Right forelimb (tissue), 1 donor: ENCODE results near the gene AARS2.

Source experiments
- DNase-seq: peaks from one replicate; pipeline ENCODE4 v3.0.0-alpha.2; 2018

Gene AARS2

DNA sequence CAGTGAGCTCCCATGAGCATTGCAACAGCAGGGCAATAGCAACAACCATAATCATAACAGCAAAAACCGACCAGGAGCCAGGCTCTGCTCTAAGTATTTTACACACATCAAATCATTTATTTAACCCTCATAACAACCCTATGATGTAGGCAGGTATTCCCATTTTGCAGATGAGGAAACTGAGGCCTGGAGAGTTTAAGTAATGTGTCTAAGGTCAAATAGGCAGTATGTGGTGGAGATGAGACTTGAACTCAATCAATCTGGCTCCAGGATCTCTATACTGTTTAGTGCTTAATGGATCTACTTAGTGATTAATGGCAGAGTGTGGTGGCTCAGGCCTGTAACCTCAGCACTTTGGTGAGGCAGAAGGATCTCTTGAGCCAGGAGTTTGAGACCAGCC is 39.5 kb downstream of the AARS2 start:
- no peak for DNase-seq

DNA sequence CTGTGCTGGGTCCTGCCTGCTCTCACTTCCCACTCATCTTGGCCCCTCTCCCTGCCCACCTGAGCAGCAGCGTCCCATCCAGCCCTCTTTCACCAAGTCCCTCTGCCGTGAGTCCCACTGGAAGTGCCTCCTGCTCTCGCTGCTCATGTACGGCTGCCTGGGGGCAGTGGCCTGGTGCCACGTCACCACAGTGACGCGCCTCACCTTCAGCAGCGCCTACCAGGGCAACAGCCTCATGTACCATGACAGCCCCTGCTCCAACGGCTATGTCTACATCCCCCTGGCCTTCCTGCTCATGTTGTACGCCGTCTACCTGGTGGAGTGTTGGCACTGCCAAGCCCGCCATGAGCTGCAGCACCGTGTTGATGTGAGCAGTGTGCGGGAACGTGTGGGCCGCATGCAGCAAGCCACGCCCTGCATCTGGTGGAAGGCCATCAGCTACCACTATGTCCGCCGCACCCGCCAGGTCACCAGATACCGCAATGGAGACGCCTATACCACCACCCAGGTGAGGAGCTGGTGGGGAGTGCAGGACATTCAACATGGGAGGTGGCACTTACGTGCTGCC is 40.1 kb downstream of the AARS2 start:
- no peak for DNase-seq

DNA sequence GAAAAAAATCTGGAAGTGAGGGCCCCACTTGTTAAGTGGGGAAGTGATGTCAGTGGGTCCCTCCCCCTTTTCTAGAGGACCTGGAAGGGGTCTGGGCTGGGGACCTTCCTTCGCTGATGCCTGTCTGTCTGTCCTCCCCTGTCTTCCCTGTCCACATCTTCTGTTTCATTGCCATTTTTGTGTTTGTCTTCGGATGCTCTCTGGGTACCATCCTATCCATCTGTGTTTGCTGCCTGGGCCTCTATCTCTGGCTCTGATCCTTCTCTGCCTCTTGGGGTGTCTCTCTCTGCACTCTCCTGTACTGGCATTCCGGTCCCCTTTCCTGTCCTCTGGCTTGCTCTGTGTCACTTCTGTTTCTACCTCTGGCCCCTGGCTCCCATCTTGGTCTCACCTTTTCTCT is 40.6 kb downstream of the AARS2 start:
- no peak for DNase-seq

DNA sequence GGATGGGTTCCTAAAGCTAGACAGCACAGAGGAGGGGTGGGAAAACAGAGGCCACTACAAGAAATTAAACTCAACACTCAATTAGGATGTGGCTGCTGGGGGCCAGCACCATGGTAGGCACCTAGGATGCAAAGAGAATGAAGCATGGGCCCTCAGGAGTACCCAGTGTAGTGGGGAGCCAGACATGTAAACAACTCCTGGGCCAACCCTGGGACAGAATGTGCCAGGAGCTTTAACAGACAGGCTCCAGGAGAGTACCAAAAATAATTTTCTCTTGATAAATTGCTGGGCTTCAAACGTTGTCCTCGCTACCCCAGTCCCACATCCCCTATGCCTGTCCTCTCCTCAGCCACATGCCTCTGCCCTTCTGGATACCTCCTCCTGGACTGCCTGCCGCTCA is 41.2 kb downstream of the AARS2 start:
- DNase-seq, result no peak

DNA sequence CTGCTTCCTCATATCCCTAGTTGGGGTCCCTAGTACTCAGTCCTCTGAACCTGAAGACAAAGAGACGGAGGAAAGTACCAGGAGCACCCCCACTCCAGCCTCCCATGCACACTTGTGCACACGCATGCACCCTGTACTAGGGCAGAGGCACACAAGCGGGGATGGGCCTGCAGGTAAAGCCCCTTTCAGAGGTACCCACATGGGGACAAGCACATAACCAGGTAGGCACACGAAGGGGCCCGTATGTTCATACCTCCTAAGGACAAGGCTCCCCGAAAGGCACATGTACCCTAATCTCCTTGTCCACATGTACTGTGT is 41.8 kb downstream of the AARS2 start:
- no peak for DNase-seq

DNA sequence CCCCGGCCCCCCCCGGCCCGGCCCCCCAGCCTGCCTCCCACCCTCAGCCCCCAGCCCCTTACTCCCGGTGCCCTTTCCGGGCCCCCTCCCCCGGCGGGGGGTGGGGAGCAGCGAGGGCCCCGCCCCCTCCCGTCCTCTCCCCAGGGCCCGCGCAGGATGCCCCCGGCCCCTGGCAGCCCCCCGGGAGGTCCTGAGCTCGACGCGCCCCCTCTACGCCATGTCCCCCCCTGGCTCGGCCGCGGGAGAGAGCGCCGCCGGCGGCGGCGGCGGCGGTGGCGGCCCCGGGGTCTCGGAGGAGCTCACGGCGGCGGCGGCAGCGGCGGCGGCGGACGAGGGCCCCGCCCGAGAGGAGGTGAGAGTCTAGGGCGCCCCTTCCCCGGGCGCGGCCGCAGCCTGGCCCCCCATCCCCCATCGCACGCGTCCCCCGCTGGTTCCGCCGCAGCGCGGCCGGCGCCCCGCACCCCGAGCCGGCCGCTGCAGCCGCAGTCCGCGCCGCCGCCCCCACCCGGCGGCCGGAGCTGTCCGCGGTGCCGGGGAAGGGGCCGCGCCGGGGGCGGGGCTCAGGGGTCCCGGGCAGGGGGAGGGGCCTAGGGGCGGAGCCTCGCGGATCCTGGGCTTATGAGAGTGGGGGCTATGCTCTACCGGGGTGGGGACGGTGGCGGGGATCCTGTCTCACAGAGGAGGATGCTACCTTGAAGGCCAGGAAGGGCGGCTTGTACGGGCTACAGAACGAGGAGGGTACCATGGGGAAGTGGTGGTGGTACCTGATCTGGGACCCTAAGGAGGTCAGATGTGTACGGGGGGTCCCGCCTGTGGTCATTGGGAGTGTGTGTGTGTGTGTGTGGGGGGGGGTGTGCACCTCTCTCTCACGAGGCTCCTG is 42.4 kb downstream of the AARS2 start:
- no peak for DNase-seq

DNA sequence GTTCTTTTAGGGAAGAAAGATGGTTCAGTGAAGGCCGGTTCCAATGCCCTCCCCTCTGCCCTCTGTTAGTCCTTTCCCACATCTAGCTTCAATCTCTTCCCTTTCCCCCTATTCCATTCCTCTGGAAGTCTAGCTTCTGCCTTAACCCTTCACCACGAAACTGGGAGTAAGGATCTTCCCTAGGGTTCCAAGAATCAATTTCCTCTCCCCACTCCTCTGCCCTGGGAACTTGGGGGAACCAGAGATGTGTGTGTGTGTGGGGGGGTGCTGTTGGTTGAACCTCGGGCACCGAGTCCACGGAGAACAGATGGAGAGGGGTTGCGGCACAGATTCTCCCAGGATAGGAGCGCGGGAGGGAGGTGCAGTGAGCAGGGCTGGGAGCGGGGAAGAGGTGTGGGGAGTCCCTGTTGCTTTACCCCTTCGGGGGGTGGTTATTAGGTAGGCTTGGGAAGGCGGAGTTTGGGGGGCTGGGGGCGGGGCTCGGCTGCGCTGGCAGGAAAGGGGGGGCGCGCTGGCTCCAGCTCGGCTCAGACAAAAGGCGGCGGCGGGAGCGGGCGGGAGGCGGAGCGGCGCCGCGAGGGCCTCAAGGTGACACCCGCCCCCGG is 43.1 kb downstream of the AARS2 start, which contains the start of gene TMEM151B:
Gene TMEM151B (plus strand): TSS at position 530 of the 605 bp plus-strand sequence. CDS start 293 bp downstream, outside the sequence.
- no peak for DNase-seq

DNA sequence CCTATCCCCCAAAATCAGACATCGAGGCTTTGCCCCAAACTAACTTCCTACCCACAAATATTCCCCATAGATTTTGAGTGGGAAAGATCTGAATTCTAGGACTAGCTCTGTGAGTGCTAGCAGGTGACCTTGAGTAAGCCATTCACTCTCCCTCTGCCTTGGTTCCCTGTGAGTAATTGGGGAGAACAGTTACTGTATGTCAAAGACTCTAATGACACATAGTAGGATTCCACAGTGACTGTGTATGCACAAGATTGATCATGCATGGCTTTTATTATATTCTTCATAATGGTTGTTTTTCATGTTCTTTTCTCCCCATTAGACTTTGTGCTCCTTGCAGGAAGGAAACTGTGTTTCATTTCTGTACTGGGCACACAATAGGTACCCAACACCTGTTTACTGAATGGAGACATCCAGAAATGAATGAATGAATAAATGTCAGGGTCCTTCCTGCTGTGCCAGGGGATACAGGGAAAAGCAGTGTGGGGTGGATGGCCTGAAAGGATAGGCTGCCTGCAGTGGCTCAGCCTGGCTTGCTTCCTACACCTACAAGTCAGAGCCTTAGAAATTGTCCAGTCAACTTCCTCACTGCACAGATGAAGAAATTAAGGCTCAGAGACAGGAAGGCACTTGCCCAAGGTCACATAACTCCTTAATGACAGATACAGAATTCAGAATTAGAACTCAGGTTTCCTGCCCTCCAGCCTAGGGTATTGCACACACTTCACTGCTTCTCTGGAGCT is 43.8 kb downstream of the AARS2 start:
- DNase-seq, result no peak

DNA sequence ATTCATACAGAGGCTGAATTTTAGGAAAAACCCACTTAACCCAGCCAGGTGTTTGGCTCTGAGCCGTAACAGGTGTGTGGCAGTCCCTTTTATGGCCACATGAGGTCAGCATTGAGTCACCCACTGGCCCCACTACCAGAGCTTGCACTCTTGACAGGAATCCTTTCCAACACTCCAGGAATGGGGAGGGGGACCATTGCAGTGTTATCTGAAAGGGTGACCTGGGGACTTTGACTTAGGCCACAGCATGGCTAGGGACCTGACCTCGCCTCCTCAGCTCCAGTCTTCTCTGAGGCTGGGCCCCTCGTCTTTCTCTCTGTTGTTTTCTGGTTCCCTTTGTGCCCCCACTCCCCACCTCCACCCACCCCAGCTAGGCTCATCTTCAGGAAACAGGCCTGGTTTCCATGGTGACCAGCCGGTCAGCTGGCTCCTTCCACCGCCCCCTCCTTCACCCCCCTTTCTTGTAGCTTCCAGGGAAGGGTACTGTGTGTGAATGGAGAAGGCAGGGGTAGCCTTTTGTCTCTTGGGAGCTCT is 45.0 kb downstream of the AARS2 start:
- DNase-seq, result peak; percentile 75

DNA sequence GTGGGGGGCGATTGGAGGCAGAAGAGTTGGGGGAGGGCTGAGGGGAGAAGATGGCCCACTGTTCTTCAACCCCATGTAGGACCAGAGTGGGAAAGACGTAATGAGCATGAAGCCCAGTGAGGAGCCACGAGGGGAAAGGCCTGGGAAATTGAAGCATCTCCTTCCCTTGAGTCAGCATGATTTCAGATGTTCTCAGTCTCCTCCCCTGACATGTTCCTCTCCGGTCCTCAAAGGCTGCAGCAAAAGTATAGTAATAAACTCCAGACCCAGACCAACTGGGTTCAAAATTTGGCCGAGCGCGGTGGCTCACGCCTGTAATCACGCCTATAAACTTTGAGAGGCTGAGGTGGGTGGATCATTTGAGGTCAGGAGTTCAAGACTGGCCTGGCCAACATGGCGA is 45.9 kb downstream of the AARS2 start:
- DNase-seq, result no peak

DNA sequence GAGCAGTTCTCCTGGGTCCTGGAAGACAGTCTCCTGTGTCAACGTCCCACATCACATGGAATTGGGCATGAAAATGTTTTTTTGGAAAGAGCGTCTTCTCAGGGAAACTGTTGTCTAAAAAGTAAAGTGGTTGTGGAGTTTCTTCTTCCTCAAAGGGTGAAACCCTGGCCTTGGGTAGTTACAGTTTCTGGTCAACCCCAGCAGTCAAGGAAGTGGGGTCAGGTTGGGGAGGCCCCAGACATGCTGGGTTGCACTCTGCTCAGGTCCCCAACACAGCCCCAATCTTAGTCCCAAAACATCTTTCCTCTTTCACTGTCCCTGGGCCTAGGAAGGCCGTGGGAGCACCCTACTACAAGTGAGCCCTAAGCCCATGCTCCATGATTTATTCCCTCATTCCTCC is 46.8 kb downstream of the AARS2 start:
- DNase-seq, result no peak

DNA sequence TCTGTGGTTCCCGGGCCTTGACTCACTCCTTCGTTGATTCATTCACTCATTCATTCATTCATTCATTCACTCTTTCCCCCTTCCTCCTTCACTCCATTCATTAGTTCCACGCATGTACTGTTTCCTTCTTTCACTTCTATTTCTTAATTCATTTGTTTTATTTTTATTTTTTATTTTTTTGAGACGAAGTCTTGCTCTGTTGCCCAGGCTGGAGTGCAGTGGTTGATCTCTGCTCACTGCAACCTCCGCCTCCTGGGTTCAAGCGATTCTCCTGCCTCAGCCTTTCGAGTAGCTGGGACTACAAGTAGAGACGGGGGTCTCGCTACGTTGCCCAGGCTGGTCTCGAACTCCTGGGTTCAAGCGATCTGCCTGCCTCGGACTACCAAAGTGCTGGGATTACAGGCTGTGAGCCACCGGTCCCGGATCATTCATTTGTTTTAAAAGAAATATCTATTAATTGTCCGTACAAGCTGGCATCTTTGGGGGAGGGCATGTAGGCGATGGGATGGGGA is 47.4 kb downstream of the AARS2 start:
- no peak for DNase-seq

DNA sequence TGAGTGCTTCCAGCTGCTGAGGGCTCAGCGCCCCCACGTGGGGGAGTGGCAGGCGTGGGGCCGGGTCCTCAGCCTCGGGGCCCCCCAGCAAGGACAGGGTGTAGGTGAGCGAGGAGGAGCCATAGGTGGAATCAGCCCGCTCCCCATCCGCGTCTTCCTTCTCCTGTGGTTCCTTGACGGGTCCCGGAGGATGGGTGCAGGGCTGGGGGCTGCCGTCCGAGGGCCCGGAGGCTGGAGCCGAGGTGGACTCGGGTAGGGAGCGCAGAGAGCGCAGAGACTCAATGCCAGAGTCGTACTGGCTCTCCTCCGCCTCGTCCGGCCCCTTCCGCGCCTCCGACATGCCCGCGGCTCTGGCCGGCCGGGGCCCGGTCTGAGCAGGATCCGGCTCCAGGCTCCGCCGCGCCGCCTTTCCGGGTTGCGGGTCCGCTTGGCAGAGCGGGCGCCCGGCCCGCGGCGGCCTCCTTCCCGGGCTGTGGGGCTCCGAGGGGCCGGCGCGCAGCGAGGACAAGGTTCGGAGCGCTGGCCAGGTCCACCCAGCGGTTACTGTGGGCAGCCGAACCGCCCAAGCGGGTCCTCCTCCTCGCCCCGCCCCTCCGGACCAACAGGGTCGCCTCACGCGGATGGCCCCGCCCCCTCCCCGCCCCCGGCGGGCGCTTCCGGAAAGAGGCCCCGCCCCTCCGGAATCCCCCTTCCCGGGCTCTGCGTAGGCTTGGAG is 48.0 kb downstream of the AARS2 start, which contains the start of gene NFKBIE:
Gene NFKBIE (minus strand): TSS at position 545 of the 715 bp plus-strand sequence. CDS start 205 bp downstream, at position 340.
- DNase-seq, result peak; percentile 96

DNA sequence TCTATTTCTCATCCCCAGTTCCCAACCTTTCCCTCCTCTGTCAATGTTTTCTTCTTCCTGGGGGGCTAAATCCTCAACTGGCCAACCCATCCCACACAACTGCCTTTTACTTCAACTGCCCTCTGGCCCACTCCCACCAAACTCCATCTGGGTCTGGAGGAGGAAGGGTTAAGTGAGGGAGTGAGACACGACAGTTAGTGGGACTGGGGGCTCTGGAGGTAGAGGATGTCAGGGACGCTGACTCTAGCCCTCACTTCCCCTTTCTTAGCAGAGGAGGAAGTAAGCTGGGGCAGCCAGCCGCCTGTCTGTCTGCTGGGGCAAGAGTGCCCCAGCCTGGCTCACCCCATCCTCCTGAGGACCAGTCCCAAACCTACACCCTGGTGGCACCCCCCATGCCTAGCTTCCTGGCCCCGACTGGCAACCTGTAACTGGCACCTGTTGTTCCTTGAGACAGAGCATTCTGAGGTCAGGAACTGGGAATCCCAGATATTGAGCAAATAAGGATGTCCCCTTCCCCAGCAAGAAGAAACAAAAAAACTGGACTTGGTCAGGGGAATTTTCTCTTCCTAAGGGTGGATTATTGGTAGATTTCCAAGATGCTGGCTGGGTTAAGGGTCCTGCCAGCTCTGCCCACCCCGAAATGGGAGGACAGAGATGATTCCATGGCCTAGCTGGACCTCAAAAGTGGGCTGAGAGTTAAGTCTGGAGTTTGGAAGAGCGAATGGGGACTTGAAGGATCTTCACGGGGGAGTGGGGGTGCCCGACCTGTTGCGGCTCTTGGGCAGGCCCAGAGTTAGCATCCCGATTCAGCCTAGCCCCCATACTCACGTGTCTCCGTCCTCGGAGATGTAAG is 48.8 kb downstream of the AARS2 start:
- DNase-seq, result no peak

DNA sequence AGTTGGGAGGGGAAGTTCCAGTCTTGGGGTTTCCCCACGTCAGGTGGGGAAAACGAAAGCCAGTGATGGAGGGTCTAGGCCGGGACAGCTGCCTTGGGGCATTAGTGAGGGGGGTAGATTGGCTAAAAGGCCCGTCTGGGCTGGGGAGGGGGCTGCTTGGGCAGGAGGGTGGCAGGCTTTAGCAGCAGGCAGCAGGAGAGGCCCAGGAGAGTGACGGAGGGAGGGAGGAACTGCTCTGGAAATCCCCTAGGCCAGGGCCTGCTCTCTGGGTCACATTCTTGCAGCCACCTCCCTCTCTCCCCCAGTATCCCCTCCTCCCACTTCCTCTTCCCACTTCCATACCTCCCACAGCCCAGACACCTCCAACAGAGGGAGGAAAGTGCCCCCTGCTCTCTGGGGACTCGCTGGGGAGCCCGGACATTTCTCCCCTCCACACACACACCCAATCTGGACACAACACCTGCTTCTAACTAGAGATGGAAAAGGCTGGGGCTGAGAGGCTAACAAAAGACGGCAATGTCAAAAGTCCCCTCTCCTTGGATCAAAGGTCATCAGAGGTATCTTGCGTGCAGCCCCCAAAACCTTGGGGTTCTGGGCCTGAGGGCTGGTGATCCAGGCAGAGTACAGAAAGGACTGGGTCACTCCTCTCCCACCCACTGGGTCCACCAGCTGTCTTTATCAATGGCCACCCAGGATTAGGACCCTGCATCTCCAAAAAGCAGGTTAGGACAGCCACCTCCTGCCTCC is 49.6 kb downstream of the AARS2 start:
- no peak for DNase-seq

DNA sequence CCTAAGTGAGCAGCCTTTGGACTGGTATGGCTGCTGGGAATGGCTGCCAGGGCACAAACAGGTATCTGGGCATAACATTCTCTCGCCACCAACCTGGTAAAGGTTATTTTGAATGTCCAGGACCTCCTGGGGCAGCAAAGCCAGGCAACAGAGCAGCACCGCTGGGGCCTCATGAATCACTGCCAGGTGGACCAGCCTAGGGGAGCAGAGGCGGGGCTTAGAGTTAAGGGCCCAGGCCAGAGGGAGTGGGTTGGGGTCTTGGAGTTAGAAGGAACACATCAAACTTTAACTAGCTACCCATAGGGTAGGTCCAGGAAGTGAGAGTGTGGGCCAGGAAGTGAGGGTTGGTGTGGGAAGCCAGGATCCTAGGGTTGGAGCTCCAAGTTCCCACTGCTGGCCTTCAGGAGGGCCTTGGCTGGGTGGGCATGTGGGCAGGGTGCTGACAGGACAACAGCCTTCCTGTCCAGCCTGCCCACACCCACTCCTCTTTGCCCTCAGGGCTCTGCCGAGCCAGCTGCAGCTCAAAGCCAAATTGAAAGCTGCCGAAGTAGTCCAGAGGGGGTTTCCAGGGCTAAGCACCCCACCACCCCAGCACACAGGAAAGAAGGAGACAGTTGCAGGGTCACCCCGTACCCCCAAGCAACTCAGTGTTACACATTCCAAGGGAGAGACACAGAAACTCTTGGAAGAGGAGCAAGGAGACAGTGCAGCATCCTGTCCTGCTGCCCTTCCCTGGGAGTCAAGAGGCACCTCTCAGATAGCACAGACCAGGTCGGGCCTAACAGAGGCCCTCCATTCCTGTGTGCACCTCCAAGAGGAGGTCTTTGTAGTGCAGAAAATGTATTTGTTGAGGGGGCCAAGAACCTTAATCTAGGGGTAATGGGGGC is 50.4 kb downstream of the AARS2 start:
- no peak for DNase-seq

DNA sequence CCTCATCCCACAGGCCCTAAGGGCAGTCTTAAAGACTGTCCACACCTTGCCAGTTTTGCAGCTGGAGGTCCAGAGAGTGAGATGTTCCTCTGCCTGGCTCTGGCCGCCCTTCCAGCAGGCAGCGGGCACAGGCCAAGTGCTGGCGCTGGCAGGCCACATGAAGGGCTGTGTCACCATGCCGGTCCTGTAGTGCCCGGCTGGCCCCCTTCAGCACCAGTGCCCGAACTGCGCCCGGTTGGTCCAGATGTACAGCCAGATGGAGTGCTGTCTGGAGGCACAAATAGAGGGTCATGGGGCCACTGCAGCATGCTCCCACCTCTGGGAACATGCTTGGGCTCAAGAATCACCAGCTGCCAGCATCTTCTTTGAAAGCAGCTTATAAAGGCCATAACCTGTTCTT is 51.6 kb downstream of the AARS2 start:
- no peak for DNase-seq

DNA sequence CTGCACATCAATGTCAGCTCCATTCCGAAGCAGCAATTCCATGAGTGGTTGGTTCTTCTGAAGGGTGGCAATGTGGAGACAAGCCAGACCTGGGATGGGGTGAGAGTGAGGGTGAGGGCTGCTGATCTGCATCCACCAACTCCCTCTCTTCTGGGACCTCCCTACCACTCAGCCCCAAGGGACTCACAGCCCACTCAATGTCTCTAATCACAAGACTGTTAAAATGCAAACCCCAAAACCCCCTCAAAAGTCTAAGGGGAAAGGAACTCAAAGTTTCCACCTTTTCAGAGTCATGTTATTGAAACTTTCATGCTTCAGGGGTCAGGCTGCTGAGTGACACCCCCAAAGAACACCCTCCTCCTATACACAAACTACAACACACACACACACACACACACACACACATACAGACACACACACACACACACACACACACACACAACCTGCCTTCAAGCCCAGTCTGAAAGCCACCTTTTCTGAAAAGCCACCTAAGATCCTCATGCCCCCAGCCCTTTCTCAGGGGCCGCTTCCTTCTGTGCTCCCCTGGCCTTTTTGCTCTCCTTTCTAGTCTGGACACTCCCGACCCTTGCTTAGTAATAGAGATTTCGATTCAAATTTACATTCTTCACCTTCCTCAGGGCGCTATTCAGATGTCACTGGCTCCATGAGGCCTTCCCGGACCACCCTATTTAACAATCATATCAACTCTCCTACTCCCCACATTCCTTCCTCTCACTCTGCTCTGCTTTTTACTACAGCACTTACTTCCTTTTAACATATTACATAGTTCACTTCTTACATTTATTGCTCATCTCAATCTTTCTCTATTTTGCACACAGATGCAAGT is 52.5 kb downstream of the AARS2 start:
- DNase-seq, result no peak
